Calu3 (cell line): ENCODE results near the gene C11orf91. TPM values are rescaled to one million over a fixed set of nuclear protein-coding genes. Genes with fewer than 3 reads are reported as not detected.

Experiments
- BruUV-seq: library from RNA; stranded (reverse); fragments of 400-500 nt; replicated peaks from 2 replicates; lab custom pipeline; 2021; lab: Mats Ljungman, UMichigan
- CTCF ChIA-PET: fragments of 300-600 bp; sonication (Branson Sonifier 250); formaldehyde crosslinking; loops from one replicate; lab custom pipeline; 2022; ENCODE audit warnings: antibody characterized with exemption; lab: Charles Lee
- DNase-seq: peaks from one replicate; pipeline ENCODE4 v3.0.0; 2022
- H3K27ac Mint-ChIP-seq: one replicate; pipeline ENCODE4 v1.8.0; 2022; ENCODE audit warnings: mixed read lengths; ENCODE audit not compliant: unreplicated experiment
- H3K27me3 Mint-ChIP-seq: one replicate; pipeline ENCODE4 v1.8.0; 2022; ENCODE audit warnings: mixed read lengths; ENCODE audit not compliant: unreplicated experiment
- H3K36me3 Mint-ChIP-seq: one replicate; pipeline ENCODE4 v1.8.0; 2022; ENCODE audit warnings: mild to moderate bottlenecking, moderate library complexity, mixed read lengths; ENCODE audit not compliant: insufficient read depth, unreplicated experiment
- H3K4me1 Mint-ChIP-seq: one replicate; pipeline ENCODE4 v1.8.0; 2022; ENCODE audit warnings: mild to moderate bottlenecking, low read depth, mixed read lengths; ENCODE audit not compliant: unreplicated experiment
- H3K4me3 Mint-ChIP-seq: one replicate; pipeline ENCODE4 v1.8.0; 2022; ENCODE audit warnings: mild to moderate bottlenecking, low read depth, moderate library complexity, mixed read lengths; ENCODE audit not compliant: unreplicated experiment
- H3K9me3 Mint-ChIP-seq: one replicate; pipeline ENCODE4 v1.8.0; 2022; ENCODE audit warnings: low read depth, mixed read lengths; ENCODE audit not compliant: unreplicated experiment
- CTCF ChIP-seq: fragments of 200-600 bp; IDR thresholded peaks from one replicate; pipeline ENCODE4 v1.8.0; 2022; ENCODE audit warnings: antibody characterized with exemption; ENCODE audit not compliant: unreplicated experiment
- intact Hi-C: fragments of 100-400 bp; cut with micrococcal nuclease; formaldehyde crosslinking; loops from one replicate; pipeline ENCODE4 v1.10.0; 2022; ENCODE audit not compliant: unreplicated experiment
- total RNA-seq: library from RNA; stranded (reverse); gene quantifications from 2 replicates; pipeline ENCODE4 v1.2.3, GENCODE V29; 2022

The C11orf91 gene
- total RNA-seq, 1 experiment from 2014 or later: 5.8 TPM

- Mint-ChIP-seq H3K27me3 (no peaks in the 10 kb centered on the region), H3K9me3 (no peaks in the 10 kb centered on the region), H3K27ac (no peak overlapping the region), H3K4me1 (peaks cover 22% of the 10 kb centered on the region), H3K36me3 (peaks cover 7% of the 10 kb centered on the region), H3K4me3 (no peak overlapping the region)
- DNase-seq: no peak
- intact Hi-C loops: no loop called here
- CTCF ChIA-PET: no interaction called here
- BruUV-seq: no TSS peak
- no peak for TF ChIP-seq CTCF
These were observed 26.4 kb downstream of the C11orf91 start for GRCh38 chr11:33674035-33674814.

- H3K36me3 Mint-ChIP-seq: peaks cover 18% of the 10 kb centered on the region
- peaks cover 22% of the 10 kb centered on the region for H3K4me1 Mint-ChIP-seq
- H3K9me3 Mint-ChIP-seq: no peaks in the 10 kb centered on the region
- no peak overlapping the region for H3K4me3 Mint-ChIP-seq
- CTCF ChIA-PET: interaction anchor here (0.6 kb wide), 1 partner anchor 171 kb away, joined by 4 read pairs; no protein-coding TSS in a partner anchor
- DNase-seq: no peak
- no peaks in the 10 kb centered on the region for H3K27me3 Mint-ChIP-seq
- intact Hi-C loops: no loop called here
- H3K27ac Mint-ChIP-seq: no peak overlapping the region
- BruUV-seq: no TSS peak
- no peak for TF ChIP-seq CTCF
These were observed 28.4 kb downstream of the C11orf91 start for GRCh38 chr11:33672273-33672672.

GRCh38 chr11:33670250-33671011, 30.2 kb downstream of the C11orf91 start:
- H3K9me3 Mint-ChIP-seq: no peaks in the 10 kb centered on the region
- TF ChIP-seq CTCF: no peak
- no TSS peak for BruUV-seq
- intact Hi-C loops: no loop called here
- CTCF ChIA-PET: interaction anchor here (0.8 kb wide), 1 partner anchor 72 kb away, joined by 3 read pairs; no protein-coding TSS in a partner anchor
- no peak overlapping the region for H3K4me3 Mint-ChIP-seq
- H3K27me3 Mint-ChIP-seq: no peaks in the 10 kb centered on the region
- H3K27ac Mint-ChIP-seq: no peak overlapping the region
- peaks cover 22% of the 10 kb centered on the region for H3K4me1 Mint-ChIP-seq
- no peak for DNase-seq
- H3K36me3 Mint-ChIP-seq: peaks cover 18% of the 10 kb centered on the region

- BruUV-seq: no TSS peak
- CTCF ChIA-PET: interaction anchor here (0.8 kb wide), 1 partner anchor 73 kb away, joined by 3 read pairs; no protein-coding TSS in a partner anchor
- Mint-ChIP-seq H3K27ac (no peak overlapping the region), H3K9me3 (no peaks in the 10 kb centered on the region), H3K27me3 (no peaks in the 10 kb centered on the region), H3K4me3 (no peak overlapping the region), H3K4me1 (peaks cover 22% of the 10 kb centered on the region), H3K36me3 (peaks cover 18% of the 10 kb centered on the region)
- TF ChIP-seq CTCF: no peak
- intact Hi-C loops: no loop called here
- no peak for DNase-seq
These were observed 30.9 kb downstream of the C11orf91 start for GRCh38 chr11:33669598-33670249.
